ENCODE measurements around the gene CELF1.
A peak's percentile ranks its signal among the peaks of the same experiment; 100 is the strongest.
"Not testable (repeated sequence)": the region's sequence is repeated elsewhere in the genome, so short reads cannot be mapped to it uniquely, and the experiment has no call there.

The CELF1 gene

GRCh38 chr11:47560426-47560825 is 7.5 kb upstream of the CELF1 start:
- Histone ChIP-seq H4K20me1 (ENCODE audit: low read depth, low read length) (no peaks in the 10 kb centered on the region), H3F3A (ENCODE audit: insufficient read depth) (0 out of 2 replicates have a peak, but pooled peaks cover 3% of the 10 kb centered on the region), H3K27me3 (ENCODE audit: low read length) (no peaks in the 10 kb centered on the region), H2AFZ (ENCODE audit: low read depth, low read length, severe bottlenecking) (no peak overlapping the region), H3K4me3 (ENCODE audit: insufficient read depth, low read length, poor library complexity, severe bottlenecking) (no peak overlapping the region), H3K4me2 (ENCODE audit: low read depth, low read length, poor library complexity, severe bottlenecking) (no peak overlapping the region), H3K9me3 (ENCODE audit: insufficient read depth, low read length) (no peaks in the 10 kb centered on the region), H3K27ac (ENCODE audit: low read depth, low read length) (no peak overlapping the region), H3K36me3 (ENCODE audit: low read length) (no peaks in the 10 kb centered on the region), H3K9me2 (replicated peaks; ENCODE audit: insufficient read depth, low read length) (no peaks in the 10 kb centered on the region), H3K79me2 (ENCODE audit: insufficient read depth, low read length) (0 out of 2 replicates have a peak, but pooled peaks cover 5% of the 10 kb centered on the region), H3K9ac (ENCODE audit: low read length) (no peak overlapping the region)
- no peak for TF ChIP-seq EZH2phosphoT487 (conservative IDR thresholded peaks at IDR 0.05; ENCODE audit: low read length)
- TF ChIP-seq CTCF (IDR thresholded peaks at IDR 0.05; ENCODE audit: insufficient read depth, low read length, poor library complexity, severe bottlenecking), result no peak

GRCh38 chr11:47558695-47559094 is 5.8 kb upstream of the CELF1 start:
- no peak overlapping the region for H3K4me2 ChIP-seq (ENCODE audit: low read depth, low read length, poor library complexity, severe bottlenecking)
- no peaks in the 10 kb centered on the region for H3K36me3 ChIP-seq (ENCODE audit: low read length)
- TF ChIP-seq CTCF (IDR thresholded peaks at IDR 0.05; ENCODE audit: insufficient read depth, low read length, poor library complexity, severe bottlenecking) (no peak), EZH2phosphoT487 (conservative IDR thresholded peaks at IDR 0.05; ENCODE audit: low read length) (no peak)
- H3K4me3 ChIP-seq (ENCODE audit: insufficient read depth, low read length, poor library complexity, severe bottlenecking), result no peak overlapping the region
- H3K9ac ChIP-seq (ENCODE audit: low read length), result no peak overlapping the region
- no peaks in the 10 kb centered on the region for H3K9me2 ChIP-seq (replicated peaks; ENCODE audit: insufficient read depth, low read length)
- H4K20me1 ChIP-seq (ENCODE audit: low read depth, low read length), result no peaks in the 10 kb centered on the region
- H3K9me3 ChIP-seq (ENCODE audit: insufficient read depth, low read length), result no peaks in the 10 kb centered on the region
- no peak overlapping the region for H2AFZ ChIP-seq (ENCODE audit: low read depth, low read length, severe bottlenecking)
- H3K27ac ChIP-seq (ENCODE audit: low read depth, low read length), result no peak overlapping the region
- no peaks in the 10 kb centered on the region for H3F3A ChIP-seq (ENCODE audit: insufficient read depth)
- no peaks in the 10 kb centered on the region for H3K79me2 ChIP-seq (ENCODE audit: insufficient read depth, low read length)
- H3K27me3 ChIP-seq (ENCODE audit: low read length), result no peaks in the 10 kb centered on the region

GRCh38 chr11:47557004-47557403 is 4.1 kb upstream of the CELF1 start:
- H3K79me2 ChIP-seq (ENCODE audit: insufficient read depth, low read length); H3K27me3 ChIP-seq (ENCODE audit: low read length); H3K36me3 ChIP-seq (ENCODE audit: low read length); H3F3A ChIP-seq (ENCODE audit: insufficient read depth); H4K20me1 ChIP-seq (ENCODE audit: low read depth, low read length); H3K27ac ChIP-seq (ENCODE audit: low read depth, low read length); H3K9me3 ChIP-seq (ENCODE audit: insufficient read depth, low read length); H3K4me3 ChIP-seq (ENCODE audit: insufficient read depth, low read length, poor library complexity, severe bottlenecking); H3K9ac ChIP-seq (ENCODE audit: low read length); H3K4me2 ChIP-seq (ENCODE audit: low read depth, low read length, poor library complexity, severe bottlenecking); H2AFZ ChIP-seq (ENCODE audit: low read depth, low read length, severe bottlenecking); H3K9me2 ChIP-seq (replicated peaks; ENCODE audit: insufficient read depth, low read length): not testable (repeated sequence)

- H3K9me3 ChIP-seq (ENCODE audit: insufficient read depth, low read length), result no peaks in the 10 kb centered on the region
- H3K36me3 ChIP-seq (ENCODE audit: low read length), result no peaks in the 10 kb centered on the region
- peaks cover 9% of the 10 kb centered on the region for H4K20me1 ChIP-seq (ENCODE audit: low read depth, low read length)
- H3K4me2 ChIP-seq (ENCODE audit: low read depth, low read length, poor library complexity, severe bottlenecking), result peak overlapping the region; percentile 62
- H3K27ac ChIP-seq (ENCODE audit: low read depth, low read length), result no peak overlapping the region
- no peaks in the 10 kb centered on the region for H3K9me2 ChIP-seq (replicated peaks; ENCODE audit: insufficient read depth, low read length)
- 0 out of 2 replicates have a peak, but pooled peaks cover 8% of the 10 kb centered on the region for H3F3A ChIP-seq (ENCODE audit: insufficient read depth)
- peaks cover 45% of the 10 kb centered on the region for H3K79me2 ChIP-seq (ENCODE audit: insufficient read depth, low read length)
- no peaks in the 10 kb centered on the region for H3K27me3 ChIP-seq (ENCODE audit: low read length)
- peak overlapping the region; percentile 93 for H3K9ac ChIP-seq (ENCODE audit: low read length)
- H2AFZ ChIP-seq (ENCODE audit: low read depth, low read length, severe bottlenecking), result peak overlapping the region; percentile 91
- peak overlapping the region; percentile 46 for H3K4me3 ChIP-seq (ENCODE audit: insufficient read depth, low read length, poor library complexity, severe bottlenecking)
- TF ChIP-seq CTCF (IDR thresholded peaks at IDR 0.05; ENCODE audit: insufficient read depth, low read length, poor library complexity, severe bottlenecking) (no peak), EZH2phosphoT487 (conservative IDR thresholded peaks at IDR 0.05; ENCODE audit: low read length) (no peak)
Observed at GRCh38 chr11:47553406-47553743, 443 bp upstream of the CELF1 start.
